AG20443 (cell line): ENCODE data around the gene RACGAP1.
"Not testable (repeated sequence)": the region's sequence is repeated elsewhere in the genome, so short reads cannot be mapped to it uniquely, and the experiment has no call there.

Experiments used
- DNase-seq: peaks from one replicate; pipeline ENCODE4 v3.0.0; 2012; ENCODE audit warnings: low spot score, mixed read lengths

The RACGAP1 gene

DNA sequence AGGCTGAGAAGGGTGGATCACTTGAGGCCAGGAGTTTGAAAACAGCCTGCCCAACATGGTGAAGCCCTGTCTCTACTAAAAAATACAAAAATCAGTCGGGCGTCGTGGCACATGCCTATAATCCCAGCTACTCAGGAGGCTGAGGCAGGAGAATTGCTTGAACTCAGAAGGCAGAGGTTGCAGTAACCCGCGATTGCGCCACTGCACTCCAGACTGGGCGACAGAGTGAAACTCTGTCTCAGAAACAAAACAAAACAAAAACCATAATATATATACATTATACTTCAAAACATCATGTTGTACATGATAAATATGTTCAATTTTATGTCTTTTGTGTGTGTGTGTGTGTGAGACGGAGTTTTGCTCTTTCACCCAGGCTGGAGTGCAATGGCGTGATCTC is 5.2 kb upstream of the RACGAP1 start:
- DNase-seq: not testable (repeated sequence)

DNA sequence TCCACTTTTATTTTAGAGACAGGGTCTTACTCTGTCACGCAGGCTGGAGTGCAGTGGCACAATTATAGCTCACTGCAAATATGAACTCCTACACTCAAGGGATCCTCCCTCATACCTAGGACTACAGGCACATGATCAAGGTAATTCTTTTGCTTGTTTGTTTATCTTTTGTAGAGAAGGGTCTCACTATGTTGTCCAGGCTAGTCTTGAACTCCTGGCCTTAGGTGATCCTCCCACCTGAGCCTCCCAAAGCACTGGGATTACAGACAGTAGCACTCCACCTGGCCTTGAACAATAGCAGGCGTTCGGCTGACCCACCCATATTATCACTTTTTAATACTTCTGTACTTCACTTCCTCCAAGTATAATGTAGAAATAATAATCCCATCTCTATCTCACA is 1.4 kb upstream of the RACGAP1 start:
- no peak for DNase-seq

DNA sequence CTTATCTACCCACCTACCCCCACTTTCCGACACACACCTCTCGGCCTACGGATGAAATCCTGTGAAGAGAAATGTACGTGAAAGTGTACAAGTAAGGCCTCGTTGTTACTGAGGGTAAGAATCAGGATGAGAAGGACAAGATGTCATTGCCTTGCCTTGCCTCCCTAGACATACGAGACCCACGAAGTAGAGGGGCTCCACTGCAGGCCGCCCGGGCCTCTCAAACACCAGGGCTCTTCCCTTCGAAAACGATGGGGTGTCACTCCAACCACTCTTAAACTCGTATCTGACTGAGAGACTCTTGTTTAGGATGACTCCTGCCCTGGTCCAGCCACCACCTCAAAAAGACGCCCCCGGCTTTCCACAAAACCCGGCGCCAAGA is 498 bp downstream of the RACGAP1 start:
- DNase-seq: peak; percentile 18

DNA sequence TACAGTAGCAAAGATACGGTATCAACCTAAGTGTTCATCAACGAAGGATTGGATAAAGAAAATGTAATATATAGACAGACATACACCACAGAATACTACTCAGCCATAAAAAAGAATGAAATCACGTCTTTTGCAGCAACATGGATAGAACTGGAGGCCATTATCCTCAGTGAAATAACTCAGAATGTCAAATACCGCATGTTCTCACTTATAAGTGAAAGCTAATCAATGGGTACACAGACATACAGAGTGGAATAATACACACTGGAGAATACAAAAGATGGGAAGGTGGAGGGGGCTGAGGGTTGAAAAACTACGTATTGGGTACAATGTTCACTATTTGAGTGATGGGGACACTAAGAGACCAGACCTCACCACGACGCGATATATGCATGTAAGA is 1.1 kb downstream of the RACGAP1 start:
- no peak for DNase-seq

DNA sequence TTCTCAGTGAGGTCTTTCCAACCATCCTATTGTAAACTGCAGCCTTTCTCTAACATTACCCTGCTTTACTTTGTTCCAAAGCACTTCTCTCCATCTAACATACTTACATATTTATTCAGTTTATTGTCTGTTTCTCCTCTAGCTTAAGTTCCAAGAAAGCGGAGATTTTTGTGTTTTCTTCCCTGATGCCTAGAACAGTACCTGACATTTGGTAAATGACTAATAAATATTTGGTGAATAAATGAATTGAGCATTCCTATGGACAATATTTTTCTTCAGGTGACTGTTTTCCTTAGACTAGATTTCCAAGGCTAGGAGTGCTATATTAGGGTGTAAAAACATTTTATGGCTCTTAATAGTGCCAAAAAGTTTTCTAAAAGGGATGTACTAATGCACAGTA is 2.4 kb downstream of the RACGAP1 start:
- DNase-seq: no peak

DNA sequence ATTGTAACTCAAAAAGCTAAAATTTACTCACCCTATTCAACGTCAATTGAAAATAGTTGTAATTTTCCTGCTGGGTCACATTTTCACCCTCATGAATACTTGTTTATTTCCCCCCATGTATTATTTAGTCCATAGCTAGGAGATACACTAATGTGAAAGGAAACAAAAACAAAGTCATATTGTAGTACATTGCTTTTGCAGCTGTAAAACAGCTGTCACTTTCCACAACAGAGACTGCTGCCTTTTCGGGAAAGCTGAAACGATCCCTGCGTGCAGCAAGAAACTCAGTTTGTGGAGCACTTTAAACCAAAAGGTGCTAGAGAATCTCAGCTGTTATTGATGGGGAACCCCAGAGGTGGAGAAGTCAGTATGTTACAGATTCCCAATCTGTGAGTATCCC is 4.3 kb downstream of the RACGAP1 start:
- no peak for DNase-seq

DNA sequence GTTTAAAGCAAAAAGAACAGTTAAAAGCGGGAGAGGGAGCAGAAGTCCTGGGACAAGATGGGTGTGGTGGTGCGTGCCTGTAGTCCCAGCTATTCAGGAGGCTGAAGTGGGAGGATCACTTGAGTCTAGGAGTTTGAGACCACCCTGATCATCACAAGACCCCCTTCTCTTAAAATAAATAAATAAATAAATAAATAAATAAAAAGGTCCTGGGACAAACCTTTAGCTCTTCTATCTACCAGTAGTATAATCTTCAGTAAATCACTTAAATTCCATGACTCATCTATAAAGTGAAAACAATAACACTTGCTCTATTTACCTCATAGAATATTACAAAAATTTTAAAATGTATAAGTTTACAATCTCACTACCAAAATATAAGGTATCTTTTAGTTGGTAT is 5.8 kb downstream of the RACGAP1 start:
- DNase-seq: no peak

DNA sequence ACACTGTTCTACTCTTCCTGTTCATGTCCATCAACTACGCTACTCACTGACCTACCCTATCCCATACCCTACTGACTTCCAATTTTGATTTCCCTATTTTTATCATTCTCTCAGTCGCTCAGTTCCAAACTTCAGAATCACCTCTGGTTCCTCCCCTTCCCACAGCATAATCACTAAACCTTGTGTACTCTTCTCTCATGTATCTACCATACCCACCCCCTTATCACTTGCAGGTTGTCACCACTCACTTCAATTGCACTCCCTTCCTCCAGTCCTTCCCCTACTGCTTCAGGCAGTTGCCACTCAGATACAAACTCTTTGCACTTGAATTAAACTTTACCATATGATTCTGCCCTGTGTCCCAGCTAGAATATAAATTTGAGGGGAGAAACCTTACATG is 6.3 kb downstream of the RACGAP1 start:
- DNase-seq: no peak

DNA sequence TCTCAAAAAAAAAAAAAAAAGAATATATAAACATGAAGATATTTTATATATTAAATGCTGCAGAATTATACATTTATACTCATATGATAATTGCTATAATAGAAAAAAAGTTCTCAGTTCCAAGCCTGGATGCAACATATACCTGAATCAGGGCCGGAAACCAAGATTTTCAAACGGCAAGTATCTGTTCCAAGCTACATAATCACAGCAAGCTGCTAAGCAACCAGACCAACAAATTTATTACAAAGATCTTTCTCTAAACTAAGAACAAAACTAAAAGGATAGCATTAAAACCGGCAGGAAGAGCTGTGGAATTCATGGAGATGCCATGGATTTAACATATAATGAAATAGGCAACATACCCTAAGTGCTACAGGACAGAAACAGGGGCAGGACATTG is 7.1 kb downstream of the RACGAP1 start:
- DNase-seq: no peak

DNA sequence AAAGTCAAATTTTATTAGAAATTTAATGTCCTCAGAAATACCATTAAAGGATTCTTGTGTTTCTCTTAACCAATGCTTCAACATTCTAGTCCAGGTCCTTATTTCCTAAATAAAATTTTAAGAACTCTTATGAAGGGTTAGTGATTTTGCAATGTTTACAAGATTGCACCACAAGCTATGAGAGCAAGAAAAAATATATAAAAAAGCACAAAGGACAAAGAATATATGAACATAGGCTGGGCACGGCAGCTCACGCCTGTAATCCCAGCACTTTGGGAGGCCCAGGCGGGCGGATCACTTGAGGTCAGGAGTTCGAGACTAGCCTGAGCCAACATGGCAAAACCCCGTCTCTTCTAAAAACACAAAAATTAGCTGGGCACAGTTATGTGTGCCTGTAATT is 7.7 kb downstream of the RACGAP1 start:
- DNase-seq: no peak

DNA sequence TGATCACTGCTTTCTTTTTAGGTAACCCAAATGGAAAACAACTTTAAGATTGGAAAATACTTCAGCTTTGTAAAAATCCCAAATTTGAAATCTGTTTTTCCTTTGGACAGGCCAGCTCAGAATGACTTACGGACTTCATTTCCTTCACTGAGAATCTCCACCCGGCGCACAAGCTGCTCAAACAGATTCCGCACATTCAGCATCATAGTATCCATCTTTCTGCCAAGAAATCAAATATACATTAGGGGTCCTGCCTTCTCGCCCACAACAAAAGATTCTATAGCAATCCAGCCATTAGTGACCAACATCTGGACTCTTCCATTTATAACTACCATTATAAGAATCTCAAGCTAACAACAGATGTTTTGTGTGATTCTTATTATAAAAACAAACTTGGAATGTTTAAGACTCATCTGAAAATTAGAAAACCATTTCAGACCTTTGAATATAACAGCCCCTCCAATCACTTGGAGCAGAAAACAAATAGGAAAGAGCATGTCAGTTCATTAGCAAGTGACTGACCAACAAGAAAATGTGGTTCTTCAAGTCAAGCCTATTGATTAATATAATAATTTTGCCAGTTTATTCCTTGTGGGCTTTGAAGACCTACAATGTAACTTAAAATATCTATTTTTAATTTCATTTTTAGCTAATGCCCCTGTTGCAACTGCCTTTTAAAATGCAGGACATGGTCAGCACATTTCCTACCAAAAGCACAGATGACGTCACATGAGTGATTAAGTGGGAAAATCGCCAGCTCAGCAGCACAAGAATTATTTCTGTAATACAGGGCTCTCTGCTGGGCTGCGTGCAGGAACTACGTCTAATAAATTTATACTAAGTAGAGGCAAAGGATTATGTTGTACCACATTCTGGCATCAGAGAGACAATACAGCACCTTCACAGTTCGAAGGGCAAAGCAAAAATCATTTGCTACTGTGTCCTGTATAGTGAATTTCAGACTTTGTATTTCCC is 8.5 kb downstream of the RACGAP1 start:
- peak; percentile 79 for DNase-seq

DNA sequence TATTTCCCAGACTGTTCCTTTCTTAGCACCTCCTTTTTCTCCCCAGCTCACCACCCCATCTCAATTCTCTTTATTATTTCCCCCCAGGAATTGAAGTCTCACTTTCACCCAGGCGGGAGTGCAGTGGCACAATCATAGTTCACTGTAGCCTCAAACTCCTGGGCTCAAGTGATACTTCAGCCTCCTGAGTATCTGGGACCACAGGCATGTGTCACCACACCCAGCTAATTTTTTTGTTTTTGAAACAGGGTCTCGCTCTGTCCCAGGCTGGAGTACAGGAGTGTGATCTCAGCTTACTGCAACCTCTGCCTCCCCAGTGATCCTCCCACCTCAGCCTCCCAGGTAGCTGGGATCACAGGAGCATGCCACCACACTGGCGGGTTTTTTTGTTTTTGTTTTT is 11.0 kb downstream of the RACGAP1 start:
- DNase-seq: no peak

DNA sequence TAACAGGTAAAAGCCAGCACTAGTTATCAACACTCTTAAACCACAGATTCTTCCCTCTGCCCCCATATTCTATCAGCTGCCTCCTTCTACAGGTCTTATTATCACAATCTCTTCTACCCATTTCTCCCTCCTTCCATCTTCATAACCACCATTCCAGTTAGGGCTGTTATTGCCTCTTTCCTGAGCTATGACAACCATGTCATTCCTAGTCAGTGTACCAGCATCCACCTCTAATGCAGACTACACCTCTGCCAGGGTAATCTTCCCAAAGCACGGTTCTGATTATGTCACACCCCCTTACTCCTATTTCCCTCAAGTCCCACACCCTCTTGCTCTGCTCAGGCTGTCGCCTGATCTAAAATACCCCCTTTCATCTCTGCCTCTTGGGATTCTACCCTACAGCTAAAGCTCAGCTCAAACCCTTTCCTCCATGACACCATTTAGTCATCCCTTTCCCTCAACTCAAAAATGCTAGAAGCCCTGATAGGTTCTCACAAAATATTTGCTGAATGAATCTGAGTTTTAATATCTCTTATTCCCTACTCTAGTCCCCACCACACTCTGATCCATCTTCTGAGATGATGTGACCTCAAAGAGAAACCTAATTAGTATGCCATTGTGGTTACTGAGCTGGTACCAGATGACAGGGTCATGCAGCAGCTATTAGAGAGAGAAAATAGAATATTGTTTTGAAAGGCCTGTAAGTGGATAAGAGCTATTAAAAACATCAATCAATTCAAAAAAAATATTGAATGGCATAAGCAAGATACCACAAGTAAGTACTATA is 11.7 kb downstream of the RACGAP1 start:
- DNase-seq: no peak

DNA sequence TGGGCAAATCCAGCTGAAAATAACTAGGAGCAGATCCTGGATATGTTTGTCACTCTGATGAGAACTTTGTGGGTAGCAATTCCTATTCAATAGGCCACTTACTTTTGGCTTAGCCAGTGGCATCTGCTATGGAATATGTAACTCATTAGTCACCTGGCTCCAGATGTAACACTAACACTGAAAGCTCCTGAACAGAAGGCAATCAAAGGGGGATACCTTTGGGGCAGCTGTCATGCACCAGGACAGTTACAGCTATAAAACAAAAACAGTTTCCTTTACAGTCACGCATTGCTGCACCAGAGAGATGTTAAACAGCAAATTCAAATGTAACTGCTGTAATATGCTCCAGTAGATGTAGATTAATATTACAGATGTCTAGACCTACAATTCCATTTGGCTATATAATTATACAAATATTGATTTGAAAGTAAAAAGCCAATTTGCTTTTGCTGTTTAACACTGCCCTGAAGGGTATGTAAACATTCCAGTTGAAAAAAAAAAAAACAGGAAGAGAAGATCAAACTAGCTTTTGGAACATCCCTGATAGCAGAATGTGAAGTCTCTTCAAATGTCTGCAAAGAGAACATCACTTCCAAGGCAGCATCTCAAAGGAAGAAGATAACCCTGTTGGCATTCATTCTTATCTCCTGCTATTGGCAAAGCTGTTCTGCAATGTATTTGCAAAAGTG is 18.4 kb downstream of the RACGAP1 start:
- peak; percentile 28 for DNase-seq

DNA sequence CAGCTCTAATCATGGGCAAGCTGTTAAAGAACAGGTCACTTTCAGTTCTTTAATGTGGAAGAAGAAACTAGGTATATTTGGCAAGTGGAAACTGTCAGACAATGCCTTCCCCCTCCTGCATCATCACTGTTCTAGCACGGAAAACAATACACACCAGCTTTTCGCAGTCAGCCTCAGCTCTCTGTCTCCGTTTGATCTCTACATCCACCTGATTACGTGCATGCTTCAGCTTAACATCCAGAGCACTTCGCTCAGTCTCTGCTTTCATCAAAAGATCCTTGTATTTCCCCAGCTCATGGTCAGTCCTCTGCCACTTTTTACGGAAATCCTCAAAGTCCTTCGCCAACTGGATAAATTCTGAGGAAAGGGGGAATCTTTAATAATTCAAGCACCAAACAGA is 19.0 kb downstream of the RACGAP1 start:
- DNase-seq: no peak

DNA sequence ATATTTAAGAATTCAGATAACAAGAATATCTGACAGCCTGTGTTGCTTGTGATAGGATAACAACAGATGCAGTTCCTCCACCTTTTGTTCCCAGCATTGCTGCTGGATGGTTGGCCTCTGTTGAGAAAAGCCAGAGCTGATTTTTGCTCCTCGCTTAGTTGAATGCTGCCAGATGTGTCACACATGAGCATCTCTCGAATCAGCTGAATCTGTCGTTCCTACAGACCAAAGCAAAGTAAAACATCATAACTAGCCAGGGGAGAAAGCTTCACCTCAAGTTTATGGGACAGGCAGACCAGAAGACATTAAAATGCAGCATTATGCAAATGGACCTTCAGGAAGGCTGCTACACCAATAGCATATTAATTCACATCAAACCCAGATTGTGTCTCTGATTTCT is 20.1 kb downstream of the RACGAP1 start:
- DNase-seq: no peak

DNA sequence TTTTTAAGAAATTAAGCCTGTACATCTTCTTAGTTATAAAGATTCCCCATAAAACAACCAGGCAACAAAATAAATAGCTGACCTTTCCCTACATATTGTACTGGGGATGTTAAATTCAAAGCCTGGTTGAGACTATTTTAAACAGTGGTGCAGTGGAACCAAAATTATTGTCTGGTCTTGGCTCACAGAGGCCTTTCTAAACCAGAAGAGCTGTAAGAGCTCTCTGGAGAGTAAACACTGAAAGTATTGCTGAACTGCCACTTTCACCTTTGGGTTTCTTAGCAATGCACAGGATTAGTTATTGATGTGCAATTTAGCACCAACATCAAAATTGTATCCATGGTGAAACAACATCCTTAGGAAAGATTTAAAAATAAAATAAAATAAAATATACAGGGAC is 20.6 kb downstream of the RACGAP1 start:
- DNase-seq: no peak

DNA sequence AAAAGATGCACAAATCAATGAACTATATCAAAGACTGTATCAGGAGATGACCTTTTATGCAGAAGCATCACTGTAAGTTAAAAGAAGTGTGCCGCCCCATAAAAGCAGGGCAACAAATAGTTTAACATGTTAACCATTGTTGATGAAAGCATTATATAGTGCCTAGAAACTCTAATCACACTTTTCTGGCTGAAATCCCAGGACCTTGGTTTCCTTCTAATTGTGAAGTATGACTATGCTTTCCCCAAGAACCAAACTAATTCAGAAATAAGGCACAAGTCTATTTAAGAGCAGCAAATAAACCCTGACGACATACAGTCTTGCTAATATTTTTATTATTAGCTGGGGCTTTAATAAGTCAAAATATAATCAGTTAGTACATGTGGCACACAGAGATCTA is 21.7 kb downstream of the RACGAP1 start:
- DNase-seq: no peak

DNA sequence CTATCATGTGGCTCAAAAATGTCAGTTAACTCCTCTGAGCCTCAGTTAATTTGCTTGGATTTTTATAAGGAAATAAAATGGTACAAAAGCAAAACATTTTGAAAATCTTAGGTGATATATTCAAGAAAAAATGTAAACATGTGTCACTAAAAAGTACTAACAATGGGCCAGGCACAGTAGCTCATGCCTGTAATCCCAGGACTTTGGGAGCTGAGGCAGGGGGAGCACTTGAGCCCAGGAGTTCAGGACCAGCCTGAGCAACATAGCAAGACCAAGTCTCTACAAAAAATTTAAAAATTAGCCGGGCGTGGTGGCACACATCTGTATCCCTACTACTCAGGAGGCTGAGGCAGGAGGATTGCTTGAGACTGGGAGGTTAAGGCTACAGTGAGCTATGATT is 26.8 kb downstream of the RACGAP1 start:
- no peak for DNase-seq

DNA sequence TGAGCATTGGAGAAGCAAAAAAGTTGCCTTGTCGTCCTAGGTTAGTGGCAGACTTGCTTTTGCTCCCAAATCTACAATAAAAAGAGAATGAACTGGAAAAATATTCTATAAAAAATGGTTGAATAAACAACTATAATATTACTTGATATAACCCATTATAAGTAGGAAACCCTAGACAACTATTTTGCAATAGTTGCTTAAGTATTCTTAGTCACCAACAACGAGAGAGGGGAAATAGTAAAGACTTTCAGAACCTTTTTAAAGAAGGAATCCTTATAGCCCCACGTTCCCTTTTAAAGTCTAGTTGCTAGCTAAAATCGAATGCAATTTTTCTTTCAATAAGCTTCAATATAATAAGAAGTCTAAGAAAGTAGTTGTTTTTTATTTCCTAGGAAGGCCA is 35.0 kb downstream of the RACGAP1 start:
- DNase-seq: no peak

DNA sequence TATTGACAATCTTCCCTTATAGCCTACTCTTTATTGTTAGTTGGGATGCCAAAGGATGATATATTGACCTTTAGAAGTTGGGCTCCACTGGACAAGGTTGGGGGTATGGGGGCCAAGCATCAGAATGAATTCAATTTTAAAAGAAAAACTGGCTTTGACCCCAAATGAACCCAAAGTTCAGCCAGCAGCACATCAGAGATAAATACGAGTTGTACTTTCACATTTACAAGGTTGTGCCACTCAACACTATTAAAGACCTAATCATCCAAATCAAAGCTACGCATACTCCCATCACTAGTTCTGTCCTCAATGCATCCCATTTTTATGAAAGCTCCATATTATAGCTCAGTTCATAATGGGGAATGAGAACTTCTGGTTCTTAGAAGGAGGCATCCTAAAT is 35.9 kb downstream of the RACGAP1 start:
- DNase-seq: not testable (repeated sequence)

DNA sequence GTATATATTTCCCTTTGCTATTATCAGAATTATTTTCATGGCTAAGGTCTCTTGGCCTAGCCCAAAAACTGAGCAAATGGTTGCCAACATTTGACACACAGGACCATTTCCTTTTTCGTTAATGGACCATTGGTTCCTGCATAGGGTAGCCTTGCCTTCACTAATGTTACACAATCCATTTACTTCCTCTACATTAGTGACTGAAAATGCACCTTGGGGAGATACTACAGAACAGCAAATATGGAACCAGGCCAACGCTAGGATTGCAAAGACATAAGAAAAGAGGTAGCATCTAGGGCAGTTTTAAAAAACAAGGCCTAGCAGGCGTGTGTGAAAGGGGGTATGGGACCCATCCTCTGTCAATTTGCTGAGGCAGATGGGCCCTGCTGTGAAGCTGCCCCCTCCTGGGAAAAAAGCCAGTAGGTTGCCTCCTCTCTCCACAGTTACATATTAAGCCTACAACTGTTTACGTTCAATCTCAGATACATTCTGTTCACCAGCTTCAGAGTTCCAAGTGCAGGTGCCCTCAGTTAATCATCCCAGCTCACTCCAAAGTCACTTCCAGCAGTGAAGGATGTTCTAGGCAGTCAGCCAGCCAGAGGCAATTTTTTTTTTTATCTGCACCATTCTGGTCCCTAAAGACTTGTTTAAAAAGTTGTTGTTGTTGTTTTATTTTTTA is 37.5 kb downstream of the RACGAP1 start:
- DNase-seq: no peak
